Measurements from ENCODE around the gene SNX4. TPM values are rescaled to one million over a fixed set of nuclear protein-coding genes. Genes with fewer than 3 reads are reported as not detected.

The SNX4 gene
- total RNA-seq, 1 donor from 2014 or later, result 36.5 TPM

DNA sequence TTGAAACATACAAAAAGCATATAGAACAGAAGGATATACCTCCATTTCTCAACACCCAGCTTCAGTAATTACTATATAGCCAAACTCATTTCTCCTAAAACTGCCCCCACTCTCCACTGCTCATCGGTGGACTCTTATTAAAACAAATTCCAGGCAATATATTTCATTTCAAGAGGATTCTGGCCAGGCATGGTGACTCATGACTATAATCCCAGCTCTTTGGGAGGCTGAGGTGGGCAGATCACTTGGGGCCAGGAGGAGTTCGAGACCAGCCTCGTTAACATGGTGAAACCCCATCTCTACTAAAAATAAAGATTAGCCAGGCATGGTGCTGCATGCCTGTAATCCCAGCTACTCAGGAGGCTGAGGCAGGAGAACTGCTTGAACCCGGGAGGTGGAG, 40.9 kb downstream of the SNX4 start:
- TF ChIP-seq, protein P1, sequence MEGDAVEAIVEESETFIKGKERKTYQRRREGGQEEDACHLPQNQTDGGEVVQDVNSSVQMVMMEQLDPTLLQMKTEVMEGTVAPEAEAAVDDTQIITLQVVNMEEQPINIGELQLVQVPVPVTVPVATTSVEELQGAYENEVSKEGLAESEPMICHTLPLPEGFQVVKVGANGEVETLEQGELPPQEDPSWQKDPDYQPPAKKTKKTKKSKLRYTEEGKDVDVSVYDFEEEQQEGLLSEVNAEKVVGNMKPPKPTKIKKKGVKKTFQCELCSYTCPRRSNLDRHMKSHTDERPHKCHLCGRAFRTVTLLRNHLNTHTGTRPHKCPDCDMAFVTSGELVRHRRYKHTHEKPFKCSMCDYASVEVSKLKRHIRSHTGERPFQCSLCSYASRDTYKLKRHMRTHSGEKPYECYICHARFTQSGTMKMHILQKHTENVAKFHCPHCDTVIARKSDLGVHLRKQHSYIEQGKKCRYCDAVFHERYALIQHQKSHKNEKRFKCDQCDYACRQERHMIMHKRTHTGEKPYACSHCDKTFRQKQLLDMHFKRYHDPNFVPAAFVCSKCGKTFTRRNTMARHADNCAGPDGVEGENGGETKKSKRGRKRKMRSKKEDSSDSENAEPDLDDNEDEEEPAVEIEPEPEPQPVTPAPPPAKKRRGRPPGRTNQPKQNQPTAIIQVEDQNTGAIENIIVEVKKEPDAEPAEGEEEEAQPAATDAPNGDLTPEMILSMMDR (conservative IDR thresholded peaks at IDR 0.05), result no peak
- DNase-seq (ENCODE audit: extremely low spot score, unreplicated experiment), result no peak
- Mint-ChIP-seq H3K9me3 (no peaks in the 10 kb centered on the region), H3K4me1 (ENCODE audit: unreplicated experiment) (no peaks in the 10 kb centered on the region), H3K27me3 (no peaks in the 10 kb centered on the region), H3K27ac (no peak overlapping the region), H3K4me3 (no peak overlapping the region), H3K36me3 (peaks cover 20% of the 10 kb centered on the region)

DNA sequence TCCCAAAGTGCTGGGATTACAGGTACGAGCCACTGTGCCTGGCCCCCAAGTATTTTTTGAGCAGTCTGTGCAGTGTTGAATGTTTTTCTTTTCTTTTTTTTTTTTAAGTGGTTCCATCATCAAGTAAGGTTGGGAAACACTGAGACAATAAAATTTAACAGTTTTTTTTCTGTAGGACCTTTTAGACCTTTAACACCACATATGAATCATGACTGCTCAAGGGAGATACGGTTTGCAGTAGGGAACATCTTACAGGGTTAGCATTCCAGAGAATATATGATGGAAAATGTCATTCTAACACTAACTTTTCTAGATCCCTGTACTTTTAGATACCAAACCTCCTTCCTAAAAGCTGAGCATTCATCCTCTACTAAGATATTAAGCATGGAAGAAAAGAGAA, 41.7 kb downstream of the SNX4 start:
- Mint-ChIP-seq H3K9me3 (no peaks in the 10 kb centered on the region), H3K4me3 (no peak overlapping the region), H3K4me1 (ENCODE audit: unreplicated experiment) (no peaks in the 10 kb centered on the region), H3K27me3 (no peaks in the 10 kb centered on the region), H3K36me3 (peaks cover 25% of the 10 kb centered on the region), H3K27ac (no peak overlapping the region)
- no peak for DNase-seq (ENCODE audit: extremely low spot score, unreplicated experiment)
- TF ChIP-seq, protein P1 (conservative IDR thresholded peaks at IDR 0.05), result no peak

DNA sequence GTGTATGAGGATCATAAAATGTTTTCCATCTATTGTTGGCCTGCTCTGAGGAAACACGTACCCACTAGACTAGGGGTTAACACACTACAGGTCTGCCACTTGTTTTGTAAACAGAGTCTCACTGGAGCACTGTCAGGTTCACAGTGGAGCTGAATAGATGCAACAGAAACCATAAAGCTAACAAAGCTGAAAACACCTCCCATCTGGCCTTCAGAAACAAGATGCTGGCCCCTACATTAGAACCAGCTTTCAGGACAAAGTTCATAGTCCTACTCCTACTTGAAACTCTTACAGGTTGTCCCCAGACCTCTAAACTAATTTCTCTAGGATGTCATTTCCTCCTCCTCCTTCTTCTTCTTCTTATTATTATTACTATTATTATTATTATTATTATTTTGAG, 42.3 kb downstream of the SNX4 start:
- TF ChIP-seq, protein P1 (conservative IDR thresholded peaks at IDR 0.05), result no peak
- H3K4me3 Mint-ChIP-seq, result no peak overlapping the region
- no peak overlapping the region for H3K27ac Mint-ChIP-seq
- no peak for DNase-seq (ENCODE audit: extremely low spot score, unreplicated experiment)
- peaks cover 25% of the 10 kb centered on the region for H3K36me3 Mint-ChIP-seq
- no peaks in the 10 kb centered on the region for H3K27me3 Mint-ChIP-seq
- no peaks in the 10 kb centered on the region for H3K9me3 Mint-ChIP-seq
- no peaks in the 10 kb centered on the region for H3K4me1 Mint-ChIP-seq (ENCODE audit: unreplicated experiment)

DNA sequence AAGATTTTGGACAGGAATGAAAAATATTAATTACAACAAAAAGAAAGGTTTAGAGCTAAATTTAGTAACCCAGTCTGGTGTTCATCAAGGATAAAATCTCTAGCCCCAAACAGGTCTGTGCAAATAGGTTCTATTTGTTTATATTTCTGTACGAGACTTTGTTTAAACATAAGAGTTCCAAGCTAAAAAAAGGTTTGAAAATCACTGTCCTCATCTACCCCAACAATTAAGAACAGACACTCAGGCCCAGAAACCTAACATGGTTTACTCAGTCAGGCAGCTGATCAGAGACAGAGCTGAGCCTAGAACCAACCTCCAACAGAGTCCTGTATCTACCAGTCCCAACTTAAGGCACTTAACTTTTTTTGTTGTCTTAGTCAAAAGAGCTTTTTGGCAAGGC, 49.3 kb downstream of the SNX4 start:
- TF ChIP-seq, protein P1 (conservative IDR thresholded peaks at IDR 0.05), result no peak
- Mint-ChIP-seq H3K9me3 (no peaks in the 10 kb centered on the region), H3K4me1 (ENCODE audit: unreplicated experiment) (no peaks in the 10 kb centered on the region), H3K4me3 (no peak overlapping the region), H3K27me3 (no peaks in the 10 kb centered on the region), H3K27ac (no peak overlapping the region), H3K36me3 (peaks cover 29% of the 10 kb centered on the region)
- DNase-seq (ENCODE audit: extremely low spot score, unreplicated experiment), result no peak

DNA sequence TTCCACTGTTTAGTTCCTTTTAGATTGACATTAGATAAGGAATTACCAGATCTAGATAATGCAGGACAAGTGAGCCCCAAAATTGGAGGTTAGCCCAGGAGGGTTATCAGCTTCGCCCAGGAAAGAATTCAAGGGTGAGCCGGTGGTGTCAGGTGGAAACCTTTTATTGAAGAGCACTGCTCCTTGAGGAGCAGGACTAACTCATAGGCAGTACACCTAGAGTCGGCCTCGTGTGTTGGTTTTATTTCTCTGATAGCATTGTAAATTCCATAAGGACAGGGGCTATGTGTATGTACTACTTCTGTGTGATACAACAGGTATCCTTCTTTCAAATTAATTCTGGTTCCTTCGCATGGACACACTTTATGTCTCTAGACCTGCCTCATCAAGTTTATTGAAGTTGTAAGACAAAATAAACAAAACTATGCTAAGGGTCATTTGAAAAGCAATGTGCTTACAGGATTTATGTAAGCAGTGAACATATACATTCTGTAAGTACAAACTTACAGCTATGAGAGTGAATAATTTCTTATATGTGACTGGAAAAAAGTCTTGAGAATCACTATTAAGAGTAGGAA, 57.2 kb downstream of the SNX4 start:
- Mint-ChIP-seq H3K27me3 (no peaks in the 10 kb centered on the region), H3K9me3 (no peaks in the 10 kb centered on the region), H3K4me3 (no peak overlapping the region), H3K4me1 (ENCODE audit: unreplicated experiment) (no peaks in the 10 kb centered on the region), H3K36me3 (peaks cover 19% of the 10 kb centered on the region), H3K27ac (no peak overlapping the region)
- DNase-seq (ENCODE audit: extremely low spot score, unreplicated experiment), result no peak
- TF ChIP-seq, protein P1 (conservative IDR thresholded peaks at IDR 0.05), result no peak

DNA sequence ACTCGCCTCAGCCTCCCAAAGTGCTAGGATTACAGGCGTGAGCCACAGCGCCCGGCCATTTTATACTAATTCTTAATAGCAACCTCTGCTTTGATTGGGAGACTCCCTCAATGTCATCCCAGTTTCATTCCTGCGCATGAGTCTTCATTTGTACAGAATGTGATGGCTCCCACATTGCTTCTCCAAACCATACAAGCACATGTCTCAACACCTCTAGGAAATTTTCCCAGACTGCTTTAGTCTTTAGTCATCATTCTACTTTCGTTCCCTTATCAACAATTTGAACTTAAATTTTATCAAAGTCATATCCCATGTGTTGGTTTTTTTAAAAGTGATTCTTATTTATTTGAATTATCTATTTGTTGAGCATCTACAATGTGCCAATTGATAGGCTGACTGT, 58.1 kb downstream of the SNX4 start:
- Mint-ChIP-seq H3K36me3 (peaks cover 15% of the 10 kb centered on the region), H3K4me3 (no peak overlapping the region), H3K9me3 (no peaks in the 10 kb centered on the region), H3K4me1 (ENCODE audit: unreplicated experiment) (no peaks in the 10 kb centered on the region), H3K27ac (no peak overlapping the region), H3K27me3 (no peaks in the 10 kb centered on the region)
- TF ChIP-seq, protein P1 (conservative IDR thresholded peaks at IDR 0.05), result no peak
- DNase-seq (ENCODE audit: extremely low spot score, unreplicated experiment), result no peak
